ENCODE data around the gene ADAMTS13.

The ADAMTS13 gene

DNA sequence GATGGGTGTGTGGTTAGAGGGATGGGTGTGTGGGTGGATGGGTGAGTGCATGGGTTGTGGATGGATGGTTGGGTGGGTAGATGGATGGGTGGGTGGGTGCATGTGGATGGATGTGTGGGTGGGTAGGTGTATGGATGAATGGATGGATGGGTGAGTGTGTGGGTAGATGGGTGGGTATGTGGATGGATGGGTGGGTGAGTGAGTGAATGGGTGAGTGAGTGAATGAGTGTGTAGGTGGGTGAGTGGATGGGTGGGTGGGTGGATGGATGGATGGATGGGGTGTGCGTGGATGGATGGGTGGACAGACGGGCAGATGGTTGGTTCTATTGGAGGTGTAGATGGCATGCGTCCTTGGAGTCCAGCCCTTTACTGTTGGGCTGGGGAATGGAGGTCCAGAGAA, 28.8 kb upstream of the ADAMTS13 start:
- no peak overlapping the region for H3K9ac ChIP-seq (ENCODE audit: low read length)
- H3K4me1 ChIP-seq (ENCODE audit: control insufficient read depth, insufficient read depth, low read length): no peaks in the 10 kb centered on the region
- H3K36me3 ChIP-seq (ENCODE audit: control insufficient read depth, insufficient read depth, low read length, severe bottlenecking): no peaks in the 10 kb centered on the region
- H3K27me3 ChIP-seq (replicated peaks; ENCODE audit: control insufficient read depth, insufficient read depth, low read length): peaks cover 49% of the 10 kb centered on the region
- no peak overlapping the region for H3K4me3 ChIP-seq (ENCODE audit: low read length)
- DNase-seq (ENCODE audit: low read depth): no peak
- no peaks in the 10 kb centered on the region for H3K9me3 ChIP-seq (ENCODE audit: control insufficient read depth, low read length)

DNA sequence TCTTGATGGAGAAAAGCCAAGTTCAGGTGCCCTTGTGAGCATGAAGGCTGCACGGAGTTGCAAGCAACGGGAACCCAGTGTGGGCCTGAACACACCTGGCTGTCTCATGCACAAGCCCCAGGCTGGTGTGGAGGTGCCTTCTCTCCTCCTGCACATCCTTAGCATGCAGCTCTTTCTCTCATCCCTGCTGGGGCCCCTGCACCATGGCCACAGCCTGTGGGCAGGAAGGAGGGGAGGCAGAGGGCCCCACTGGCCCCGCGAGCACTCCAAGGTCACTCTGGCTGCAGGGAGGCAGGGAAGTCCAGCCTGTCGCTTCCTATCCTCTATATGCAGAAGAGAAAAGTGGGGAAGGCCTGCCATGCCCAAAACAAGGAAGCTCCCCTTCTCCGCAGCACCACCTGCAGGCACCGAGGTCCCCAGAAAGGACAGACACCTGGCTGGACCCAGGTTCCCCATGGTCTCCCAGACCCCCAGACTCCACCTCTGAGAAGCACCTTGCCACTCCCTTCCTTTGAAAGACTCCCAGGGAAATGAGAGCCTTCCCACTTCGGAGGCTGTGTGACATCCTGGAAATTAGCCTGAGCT, 27.4 kb upstream of the ADAMTS13 start:
- H3K36me3 ChIP-seq (ENCODE audit: control insufficient read depth, insufficient read depth, low read length, severe bottlenecking): no peaks in the 10 kb centered on the region
- H3K27me3 ChIP-seq (replicated peaks; ENCODE audit: control insufficient read depth, insufficient read depth, low read length): peaks cover 49% of the 10 kb centered on the region
- H3K4me3 ChIP-seq (ENCODE audit: low read length): no peak overlapping the region
- H3K9me3 ChIP-seq (ENCODE audit: control insufficient read depth, low read length): no peaks in the 10 kb centered on the region
- no peaks in the 10 kb centered on the region for H3K4me1 ChIP-seq (ENCODE audit: control insufficient read depth, insufficient read depth, low read length)
- no peak overlapping the region for H3K9ac ChIP-seq (ENCODE audit: low read length)
- DNase-seq (ENCODE audit: low read depth): no peak

DNA sequence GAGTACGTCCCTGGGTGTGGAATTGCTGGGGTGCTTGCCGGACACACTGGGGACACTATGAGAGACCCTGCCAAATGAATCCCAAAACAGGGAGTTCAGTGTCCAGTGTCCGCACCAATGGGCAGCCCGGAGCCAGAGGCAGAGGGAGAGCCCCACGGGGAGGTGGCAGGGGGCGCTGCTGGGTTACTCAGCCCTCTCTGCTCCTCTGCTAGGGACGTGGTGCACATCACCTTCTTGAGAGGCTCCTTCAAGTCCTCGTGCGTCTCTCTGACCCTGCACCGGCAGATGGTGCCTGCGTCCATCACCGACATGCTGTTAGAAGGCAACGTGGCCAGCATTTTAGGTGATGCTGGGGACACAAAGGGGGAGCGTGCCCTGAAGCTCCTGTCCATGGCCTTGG, 25.2 kb upstream of the ADAMTS13 start:
- no peak for DNase-seq (ENCODE audit: low read depth)
- H3K4me1 ChIP-seq (ENCODE audit: control insufficient read depth, insufficient read depth, low read length): no peaks in the 10 kb centered on the region

DNA sequence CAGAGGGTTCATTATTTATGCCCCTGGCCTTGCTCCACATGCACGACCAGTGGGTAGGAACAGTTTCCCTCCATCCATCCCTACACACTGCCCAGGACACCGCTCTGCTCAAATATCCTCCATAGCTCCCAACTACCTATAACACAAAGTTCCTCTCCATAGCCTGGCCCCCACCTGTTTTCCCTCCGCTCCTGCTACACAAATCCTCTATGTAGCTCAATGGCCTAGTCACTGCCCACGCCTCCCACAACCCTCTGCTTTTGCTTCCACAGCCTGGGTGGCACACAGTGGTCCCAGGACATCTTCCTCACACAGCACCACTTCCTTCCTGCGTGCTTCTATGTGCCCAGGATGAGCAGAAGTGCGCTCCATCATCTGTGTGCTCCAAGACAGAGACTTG, 24.8 kb upstream of the ADAMTS13 start:
- Histone ChIP-seq H3K27me3 (replicated peaks; ENCODE audit: control insufficient read depth, insufficient read depth, low read length) (peaks cover 43% of the 10 kb centered on the region), H3K36me3 (ENCODE audit: control insufficient read depth, insufficient read depth, low read length, severe bottlenecking) (no peaks in the 10 kb centered on the region), H3K9ac (ENCODE audit: low read length) (no peak overlapping the region), H3K4me3 (ENCODE audit: low read length) (no peak overlapping the region), H3K4me1 (ENCODE audit: control insufficient read depth, insufficient read depth, low read length) (no peaks in the 10 kb centered on the region), H3K9me3 (ENCODE audit: control insufficient read depth, low read length) (no peaks in the 10 kb centered on the region)
- no peak for DNase-seq (ENCODE audit: low read depth)

More for the DNA sequence above, 25.2 kb upstream of the ADAMTS13 start:
- Histone ChIP-seq H3K27me3 (replicated peaks; ENCODE audit: control insufficient read depth, insufficient read depth, low read length) (peaks cover 43% of the 10 kb centered on the region), H3K4me3 (ENCODE audit: low read length) (no peak overlapping the region), H3K9ac (ENCODE audit: low read length) (no peak overlapping the region), H3K9me3 (ENCODE audit: control insufficient read depth, low read length) (no peaks in the 10 kb centered on the region), H3K36me3 (ENCODE audit: control insufficient read depth, insufficient read depth, low read length, severe bottlenecking) (no peaks in the 10 kb centered on the region)

DNA sequence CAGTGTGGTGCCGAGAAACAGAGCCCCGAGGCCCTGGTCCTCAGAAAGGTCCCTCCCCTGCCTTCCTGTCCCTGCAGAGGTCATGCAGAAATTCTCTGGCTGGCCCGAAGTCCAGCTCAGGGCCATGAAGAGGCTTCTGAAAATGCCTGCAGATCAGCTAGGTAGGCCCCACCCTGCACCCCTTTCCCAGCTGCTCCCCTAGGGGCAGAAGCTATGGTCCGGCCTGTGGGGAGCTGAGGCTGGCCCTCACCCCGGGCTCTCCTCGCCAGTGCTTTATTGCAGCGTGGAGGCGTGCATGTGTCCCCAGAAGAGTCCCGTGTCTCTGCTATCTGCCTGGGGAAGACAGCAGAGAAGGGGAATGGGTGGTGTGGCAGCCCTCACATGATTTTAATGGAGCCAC, 24.3 kb upstream of the ADAMTS13 start:
- Histone ChIP-seq H3K27me3 (replicated peaks; ENCODE audit: control insufficient read depth, insufficient read depth, low read length) (peaks cover 43% of the 10 kb centered on the region), H3K9me3 (ENCODE audit: control insufficient read depth, low read length) (no peaks in the 10 kb centered on the region), H3K4me3 (ENCODE audit: low read length) (no peak overlapping the region), H3K9ac (ENCODE audit: low read length) (no peak overlapping the region), H3K4me1 (ENCODE audit: control insufficient read depth, insufficient read depth, low read length) (no peaks in the 10 kb centered on the region), H3K36me3 (ENCODE audit: control insufficient read depth, insufficient read depth, low read length, severe bottlenecking) (no peaks in the 10 kb centered on the region)
- DNase-seq (ENCODE audit: low read depth): no peak

DNA sequence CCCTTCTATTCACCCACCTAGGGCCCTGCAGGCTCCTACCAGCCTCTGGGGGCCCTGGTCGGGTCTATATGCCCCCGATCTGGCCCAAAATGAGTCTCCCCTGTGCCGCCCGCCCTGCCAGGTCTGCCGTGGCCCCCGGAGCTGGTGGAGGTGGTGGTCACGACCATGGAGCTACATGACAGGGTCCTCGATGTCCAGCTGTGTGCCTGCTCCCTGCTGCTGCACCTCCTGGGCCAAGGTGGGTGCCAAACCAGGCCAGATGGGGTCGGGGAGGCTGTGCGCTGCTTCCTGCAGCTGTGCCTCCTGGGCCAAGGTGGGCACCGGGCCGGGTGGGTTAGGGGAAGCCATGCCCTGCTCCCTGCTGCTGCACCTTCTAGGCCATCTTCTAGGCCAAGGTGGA, 21.9 kb upstream of the ADAMTS13 start:
- no peak overlapping the region for H3K9ac ChIP-seq (ENCODE audit: low read length)
- H3K36me3 ChIP-seq (ENCODE audit: control insufficient read depth, insufficient read depth, low read length, severe bottlenecking): peaks cover 6% of the 10 kb centered on the region
- H3K4me1 ChIP-seq (ENCODE audit: control insufficient read depth, insufficient read depth, low read length): peaks cover 3% of the 10 kb centered on the region
- no peak overlapping the region for H3K4me3 ChIP-seq (ENCODE audit: low read length)
- H3K9me3 ChIP-seq (ENCODE audit: control insufficient read depth, low read length): no peaks in the 10 kb centered on the region
- DNase-seq (ENCODE audit: low read depth): no peak
- peaks cover 26% of the 10 kb centered on the region for H3K27me3 ChIP-seq (replicated peaks; ENCODE audit: control insufficient read depth, insufficient read depth, low read length)

DNA sequence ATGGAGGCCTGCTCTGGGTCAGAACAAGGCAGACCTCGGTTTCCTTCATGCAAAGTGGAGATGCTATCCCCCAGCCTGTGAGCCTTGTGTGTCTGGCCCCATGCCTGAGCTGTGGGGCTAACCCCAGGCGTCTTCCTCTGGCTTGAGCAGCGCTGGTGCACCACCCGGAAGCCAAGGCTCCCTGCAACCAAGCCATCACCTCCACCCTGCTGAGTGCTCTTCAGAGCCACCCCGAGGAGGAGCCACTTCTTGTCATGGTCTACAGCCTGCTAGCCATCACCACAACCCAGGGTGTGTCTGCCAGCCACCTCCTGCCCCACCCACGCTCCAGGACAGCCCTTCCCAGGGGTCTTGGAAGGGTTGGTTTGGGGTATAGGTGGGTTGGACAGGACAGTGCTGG, 20.6 kb upstream of the ADAMTS13 start:
- Histone ChIP-seq H3K9ac (ENCODE audit: low read length) (no peak overlapping the region), H3K4me3 (ENCODE audit: low read length) (no peak overlapping the region), H3K27me3 (replicated peaks; ENCODE audit: control insufficient read depth, insufficient read depth, low read length) (peaks cover 13% of the 10 kb centered on the region), H3K4me1 (ENCODE audit: control insufficient read depth, insufficient read depth, low read length) (peaks cover 15% of the 10 kb centered on the region), H3K9me3 (ENCODE audit: control insufficient read depth, low read length) (no peaks in the 10 kb centered on the region), H3K36me3 (ENCODE audit: control insufficient read depth, insufficient read depth, low read length, severe bottlenecking) (peaks cover 12% of the 10 kb centered on the region)
- DNase-seq (ENCODE audit: low read depth): no peak

DNA sequence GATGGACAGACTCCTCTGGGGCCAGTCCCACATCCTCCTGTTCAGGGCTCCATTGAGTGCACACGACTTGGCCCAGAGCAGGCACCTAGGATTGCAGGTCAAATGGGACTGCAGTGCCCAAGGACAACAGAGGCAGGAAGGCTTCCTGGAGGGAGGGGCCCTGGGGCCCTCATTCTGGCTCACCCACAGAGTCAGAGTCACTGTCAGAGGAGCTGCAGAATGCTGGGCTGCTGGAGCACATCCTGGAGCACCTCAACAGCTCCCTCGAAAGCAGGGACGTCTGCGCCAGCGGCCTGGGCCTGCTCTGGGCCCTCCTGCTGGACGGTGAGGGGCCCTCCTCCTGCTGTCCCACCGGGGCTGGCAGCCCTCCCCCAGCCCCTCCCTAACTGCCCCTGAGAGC, 19.5 kb upstream of the ADAMTS13 start:
- no peak overlapping the region for H3K9ac ChIP-seq (ENCODE audit: low read length)
- no peaks in the 10 kb centered on the region for H3K9me3 ChIP-seq (ENCODE audit: control insufficient read depth, low read length)
- DNase-seq (ENCODE audit: low read depth): no peak
- H3K36me3 ChIP-seq (ENCODE audit: control insufficient read depth, insufficient read depth, low read length, severe bottlenecking): peaks cover 22% of the 10 kb centered on the region
- no peak overlapping the region for H3K4me3 ChIP-seq (ENCODE audit: low read length)
- peaks cover 4% of the 10 kb centered on the region for H3K27me3 ChIP-seq (replicated peaks; ENCODE audit: control insufficient read depth, insufficient read depth, low read length)
- H3K4me1 ChIP-seq (ENCODE audit: control insufficient read depth, insufficient read depth, low read length): peaks cover 16% of the 10 kb centered on the region

DNA sequence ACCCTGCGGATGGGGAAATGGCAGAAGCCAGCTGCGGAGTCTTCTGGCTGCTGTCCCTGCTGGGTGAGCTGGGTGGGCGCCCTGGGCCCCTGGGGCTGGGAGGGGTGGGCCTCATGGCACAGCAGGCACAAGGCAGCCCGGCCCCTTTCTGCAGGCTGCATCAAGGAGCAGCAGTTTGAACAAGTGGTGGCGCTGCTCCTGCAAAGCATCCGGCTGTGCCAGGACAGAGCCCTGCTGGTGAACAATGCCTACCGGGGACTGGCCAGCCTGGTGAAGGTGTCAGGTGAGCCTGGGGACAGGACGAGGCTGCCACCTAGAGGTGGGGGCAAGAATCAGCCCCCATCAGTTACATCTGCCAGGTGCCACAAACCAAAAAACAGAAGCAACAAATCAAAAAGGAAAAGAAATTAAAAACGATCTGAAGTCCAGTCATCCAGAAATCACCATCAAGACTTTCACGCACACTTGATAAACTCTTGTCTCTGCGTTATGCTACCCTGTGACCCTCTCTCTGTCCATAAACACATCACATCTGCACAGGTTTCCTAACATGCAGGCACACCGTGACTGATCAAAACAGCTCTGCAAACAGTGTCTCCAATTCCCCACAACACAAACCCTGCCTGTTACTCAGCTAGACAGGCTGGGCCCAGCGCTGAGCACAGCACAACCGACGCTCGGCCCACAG, 18.3 kb upstream of the ADAMTS13 start:
- Histone ChIP-seq H3K4me3 (ENCODE audit: low read length) (no peak overlapping the region), H3K36me3 (ENCODE audit: control insufficient read depth, insufficient read depth, low read length, severe bottlenecking) (peaks cover 33% of the 10 kb centered on the region), H3K9ac (ENCODE audit: low read length) (no peak overlapping the region), H3K9me3 (ENCODE audit: control insufficient read depth, low read length) (no peaks in the 10 kb centered on the region), H3K4me1 (ENCODE audit: control insufficient read depth, insufficient read depth, low read length) (peaks cover 16% of the 10 kb centered on the region), H3K27me3 (replicated peaks; ENCODE audit: control insufficient read depth, insufficient read depth, low read length) (no peaks in the 10 kb centered on the region)
- no peak for DNase-seq (ENCODE audit: low read depth)

DNA sequence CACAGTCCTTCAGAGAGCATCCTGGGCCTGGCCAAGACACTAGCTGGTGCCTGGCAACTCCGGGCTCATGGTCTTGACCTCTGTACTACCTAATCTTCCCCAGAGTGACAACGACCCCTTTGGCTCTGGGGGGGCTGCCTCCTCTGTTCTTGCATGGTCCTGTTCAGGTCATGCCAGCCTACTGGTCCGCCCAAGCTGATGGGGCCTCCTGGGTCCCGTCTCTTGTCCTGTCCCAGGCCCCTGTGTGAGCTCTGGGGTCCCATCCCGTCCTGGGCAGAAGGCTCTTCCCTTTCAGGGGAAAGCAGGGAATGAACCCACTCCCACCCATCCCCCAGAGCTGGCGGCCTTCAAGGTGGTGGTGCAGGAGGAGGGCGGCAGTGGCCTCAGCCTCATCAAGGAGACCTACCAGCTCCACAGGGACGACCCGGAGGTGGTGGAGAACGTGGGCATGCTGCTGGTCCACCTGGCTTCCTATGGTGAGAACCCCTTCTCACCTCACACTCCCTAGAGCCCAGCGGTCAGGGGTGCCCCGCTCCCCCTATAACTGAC, 17.6 kb upstream of the ADAMTS13 start:
- no peak for DNase-seq (ENCODE audit: low read depth)

DNA sequence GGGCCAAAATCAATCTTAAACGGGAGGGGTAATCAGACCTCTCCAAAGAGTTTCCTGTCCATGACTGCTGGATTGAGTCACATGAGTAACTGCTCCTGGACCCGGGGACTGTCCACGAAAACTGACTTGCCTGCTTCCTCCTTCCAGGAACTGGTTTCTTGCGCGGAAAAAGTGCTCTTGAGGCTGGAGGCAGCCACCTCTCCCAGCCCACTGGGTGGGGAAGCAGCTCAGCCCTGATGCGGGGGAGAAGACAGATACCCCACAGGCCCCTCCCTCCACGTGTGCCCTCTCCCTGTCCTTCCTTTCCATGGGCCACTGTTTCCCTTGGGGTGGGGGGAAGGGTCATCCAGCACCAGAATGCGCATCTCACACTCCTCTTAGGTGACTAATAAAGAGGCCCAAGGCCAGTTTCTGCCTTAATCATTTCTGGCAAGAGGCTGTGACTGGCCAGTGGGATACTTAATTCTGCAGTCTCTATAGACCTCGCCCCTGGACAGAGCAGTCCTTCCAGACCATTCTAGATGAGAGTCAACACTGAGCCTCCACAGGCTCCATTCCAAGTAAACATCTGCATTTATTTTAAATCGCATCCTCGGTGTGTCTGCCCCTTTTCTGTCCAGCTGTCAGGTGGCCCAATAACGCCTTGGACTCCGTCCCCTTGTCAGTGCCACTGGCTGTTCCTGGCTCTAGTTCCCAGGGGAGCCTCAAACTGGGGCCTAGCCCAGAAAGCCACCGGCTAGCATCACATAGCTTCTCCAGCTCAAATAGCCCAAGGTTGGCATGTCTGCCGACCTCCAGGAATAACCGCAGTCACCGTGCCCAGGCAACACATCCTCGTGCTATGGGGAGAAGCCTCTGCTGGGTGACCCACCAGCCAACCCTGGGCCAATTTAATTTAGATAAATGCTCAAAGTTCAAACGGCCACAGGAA, 16.4 kb upstream of the ADAMTS13 start:
- Histone ChIP-seq H3K27me3 (replicated peaks; ENCODE audit: control insufficient read depth, insufficient read depth, low read length) (no peaks in the 10 kb centered on the region), H3K4me3 (ENCODE audit: low read length) (no peak overlapping the region), H3K4me1 (ENCODE audit: control insufficient read depth, insufficient read depth, low read length) (peaks cover 16% of the 10 kb centered on the region), H3K36me3 (ENCODE audit: control insufficient read depth, insufficient read depth, low read length, severe bottlenecking) (peaks cover 49% of the 10 kb centered on the region), H3K9ac (ENCODE audit: low read length) (peak overlapping the region; percentile 52), H3K9me3 (ENCODE audit: control insufficient read depth, low read length) (no peaks in the 10 kb centered on the region)
- no peak for DNase-seq (ENCODE audit: low read depth)

More for the DNA sequence above, 17.6 kb upstream of the ADAMTS13 start:
- H3K36me3 ChIP-seq (ENCODE audit: control insufficient read depth, insufficient read depth, low read length, severe bottlenecking): peaks cover 37% of the 10 kb centered on the region
- H3K9me3 ChIP-seq (ENCODE audit: control insufficient read depth, low read length): no peaks in the 10 kb centered on the region
- H3K9ac ChIP-seq (ENCODE audit: low read length): no peak overlapping the region
- H3K4me3 ChIP-seq (ENCODE audit: low read length): no peak overlapping the region
- H3K27me3 ChIP-seq (replicated peaks; ENCODE audit: control insufficient read depth, insufficient read depth, low read length): no peaks in the 10 kb centered on the region
- peaks cover 16% of the 10 kb centered on the region for H3K4me1 ChIP-seq (ENCODE audit: control insufficient read depth, insufficient read depth, low read length)
